ENCODE data around the gene POFUT1.
"Not testable (repeated sequence)": the region's sequence is repeated elsewhere in the genome, so short reads cannot be mapped to it uniquely, and the experiment has no call there.

POFUT1 gene

GRCh38 chr20:32236819-32237218, 29.1 kb downstream of the POFUT1 start:
- DNase-seq = no peak

DNA sequence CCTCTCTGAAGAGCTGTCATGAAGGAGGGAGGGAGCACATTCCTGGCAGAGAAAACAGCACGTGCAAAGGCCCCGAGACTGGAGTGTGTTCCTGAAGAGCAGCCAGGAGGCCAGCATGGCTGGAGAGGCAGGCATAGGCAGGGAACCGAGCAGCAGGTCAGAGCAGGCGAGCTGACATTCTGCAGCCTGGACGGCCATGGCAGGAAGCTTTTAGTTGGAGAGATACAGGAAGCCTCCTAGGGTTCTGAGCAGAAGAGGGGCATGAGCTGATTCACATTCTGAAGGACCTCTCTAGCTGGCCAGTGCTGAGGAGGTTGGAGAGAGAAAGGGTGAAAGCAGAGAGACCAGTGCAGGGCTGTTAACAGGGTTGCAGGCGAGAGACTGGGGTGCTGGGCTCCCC, 29.7 kb downstream of the POFUT1 start:
- DNase-seq = no peak

- no peak for DNase-seq
These were observed 31.1 kb downstream of the POFUT1 start for GRCh38 chr20:32238483-32239425.

GRCh38 chr20:32240205-32240604, 32.5 kb downstream of the POFUT1 start:
- DNase-seq = no peak

GRCh38 chr20:32241807-32242206, 34.1 kb downstream of the POFUT1 start:
- no peak for DNase-seq

DNA sequence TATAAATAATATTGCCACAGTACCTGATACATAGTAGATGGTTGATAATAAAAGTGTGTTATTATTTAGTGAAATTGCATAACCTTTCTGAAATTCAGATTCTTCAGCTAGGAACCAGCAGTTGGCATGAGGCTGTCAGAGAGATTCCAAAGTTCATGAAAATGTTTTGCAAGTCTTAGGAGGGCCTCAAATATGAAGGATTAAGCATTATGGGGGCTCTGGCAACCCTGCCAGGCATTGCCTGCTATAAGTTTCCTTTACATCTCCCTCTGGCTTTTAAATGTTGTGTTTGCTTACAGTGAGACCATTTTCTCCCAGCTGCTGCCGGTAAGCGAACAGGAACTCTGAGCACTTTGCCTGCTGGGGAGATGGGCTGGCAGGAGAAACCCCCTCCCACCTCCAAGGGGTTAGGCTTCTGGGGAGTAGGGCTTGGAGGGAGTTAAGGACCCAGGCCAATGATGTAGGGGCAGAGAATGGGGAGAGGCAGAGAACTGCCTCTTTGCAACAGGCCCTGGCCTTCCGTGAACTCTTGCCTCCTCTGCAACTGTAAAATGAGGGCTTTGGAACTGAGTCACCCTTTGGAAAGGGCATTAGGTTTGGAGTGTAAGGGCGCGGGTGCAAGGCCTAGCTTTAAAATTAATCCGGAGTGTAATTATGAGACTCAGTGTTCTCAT, 36.6 kb downstream of the POFUT1 start:
- DNase-seq = no peak

DNA sequence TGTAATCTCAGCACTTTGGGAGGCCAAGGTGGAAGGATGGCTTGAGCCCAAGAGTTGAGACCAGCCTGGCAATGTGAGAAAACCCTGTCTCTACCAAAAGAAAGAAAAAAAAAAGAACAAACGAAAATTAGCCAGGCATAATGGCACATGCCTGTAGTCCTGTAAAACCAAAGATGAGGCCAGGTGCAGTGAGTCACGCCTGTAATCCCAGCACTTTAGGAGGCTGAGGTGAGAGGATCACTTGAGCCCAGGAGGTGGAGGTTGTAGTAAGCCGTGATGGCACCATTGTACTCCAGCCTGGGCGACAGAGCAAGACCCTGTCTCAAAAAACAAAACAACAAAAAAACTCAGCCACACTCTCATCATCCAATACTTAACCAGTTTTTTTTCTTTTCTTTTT, 37.3 kb downstream of the POFUT1 start:
- no peak for DNase-seq

DNA sequence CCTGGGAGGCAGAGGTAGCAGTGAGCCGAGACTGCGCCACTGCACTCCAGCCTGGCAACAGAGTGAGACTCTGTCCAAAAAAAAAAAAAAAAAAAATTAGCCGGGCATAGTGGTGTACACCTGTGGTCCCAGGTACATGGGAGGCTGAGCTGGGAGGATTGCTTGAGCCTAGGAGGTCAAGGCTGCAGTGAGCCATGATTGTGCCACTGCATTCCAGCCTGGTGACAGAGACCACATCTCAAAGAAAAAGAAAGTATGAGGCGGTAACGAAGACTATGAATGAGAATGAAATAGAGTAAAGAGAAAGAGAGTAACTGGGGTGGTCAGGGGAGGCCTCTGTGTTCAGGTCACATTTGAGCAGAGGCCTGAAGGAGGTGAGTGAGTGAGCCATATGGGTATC, 38.5 kb downstream of the POFUT1 start:
- DNase-seq = not testable (repeated sequence)

- no peak for DNase-seq
These were observed 40.4 kb downstream of the POFUT1 start for GRCh38 chr20:32248043-32248442.

GRCh38 chr20:32249030-32249738, 41.5 kb downstream of the POFUT1 start:
- DNase-seq = peak; percentile 44

DNA sequence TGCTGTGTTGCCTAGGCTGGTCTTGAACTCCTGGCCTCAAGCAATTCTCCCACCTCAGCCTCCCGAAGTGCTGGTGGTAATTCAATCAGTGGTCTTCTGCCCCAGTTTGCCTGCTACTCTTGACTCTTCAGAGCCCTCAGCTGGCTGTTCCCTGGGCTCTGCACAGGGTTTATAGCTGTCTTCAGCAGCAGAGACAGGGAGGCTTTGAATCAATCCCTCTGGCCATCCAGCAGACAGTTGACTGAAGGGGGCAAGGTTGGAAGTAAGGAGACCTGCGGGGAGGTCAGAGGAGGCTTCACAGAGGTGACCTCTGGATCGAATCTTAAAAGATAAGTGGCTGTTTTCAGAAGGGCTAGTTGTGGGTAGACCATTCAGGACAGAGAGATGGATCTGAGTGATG, 43.8 kb downstream of the POFUT1 start:
- DNase-seq = no peak

GRCh38 chr20:32252189-32252588, 44.5 kb downstream of the POFUT1 start:
- DNase-seq = no peak

GRCh38 chr20:32260973-32261372, 53.3 kb downstream of the POFUT1 start:
- DNase-seq = not testable (repeated sequence)

- no peak for DNase-seq
These were observed 54.0 kb downstream of the POFUT1 start for GRCh38 chr20:32261644-32262043.

- DNase-seq = no peak
These were observed 55.8 kb downstream of the POFUT1 start for GRCh38 chr20:32263398-32263954.

GRCh38 chr20:32271620-32272019, 63.9 kb downstream of the POFUT1 start:
- no peak for DNase-seq

DNA sequence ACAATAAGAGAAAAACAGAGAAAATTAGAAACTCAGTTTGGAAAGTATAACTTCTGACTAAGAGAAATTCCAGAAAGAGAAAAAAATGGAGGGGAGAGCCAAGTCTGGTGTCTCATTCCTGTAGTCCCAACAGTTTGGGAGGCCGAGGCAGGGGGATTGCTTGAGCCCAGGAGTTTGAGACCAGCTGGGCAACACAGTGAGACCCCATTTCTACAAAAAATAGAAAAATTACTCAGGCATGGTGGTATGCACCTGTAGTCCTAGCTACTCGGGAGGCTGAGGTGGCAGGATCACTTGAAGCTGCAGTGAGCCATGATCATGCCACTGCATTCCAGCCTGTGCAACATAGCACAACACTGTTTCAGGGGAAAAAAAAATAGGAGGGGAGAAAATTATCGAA, 66.7 kb downstream of the POFUT1 start:
- no peak for DNase-seq

GRCh38 chr20:32275163-32275562, 67.5 kb downstream of the POFUT1 start:
- DNase-seq = not testable (repeated sequence)

DNA sequence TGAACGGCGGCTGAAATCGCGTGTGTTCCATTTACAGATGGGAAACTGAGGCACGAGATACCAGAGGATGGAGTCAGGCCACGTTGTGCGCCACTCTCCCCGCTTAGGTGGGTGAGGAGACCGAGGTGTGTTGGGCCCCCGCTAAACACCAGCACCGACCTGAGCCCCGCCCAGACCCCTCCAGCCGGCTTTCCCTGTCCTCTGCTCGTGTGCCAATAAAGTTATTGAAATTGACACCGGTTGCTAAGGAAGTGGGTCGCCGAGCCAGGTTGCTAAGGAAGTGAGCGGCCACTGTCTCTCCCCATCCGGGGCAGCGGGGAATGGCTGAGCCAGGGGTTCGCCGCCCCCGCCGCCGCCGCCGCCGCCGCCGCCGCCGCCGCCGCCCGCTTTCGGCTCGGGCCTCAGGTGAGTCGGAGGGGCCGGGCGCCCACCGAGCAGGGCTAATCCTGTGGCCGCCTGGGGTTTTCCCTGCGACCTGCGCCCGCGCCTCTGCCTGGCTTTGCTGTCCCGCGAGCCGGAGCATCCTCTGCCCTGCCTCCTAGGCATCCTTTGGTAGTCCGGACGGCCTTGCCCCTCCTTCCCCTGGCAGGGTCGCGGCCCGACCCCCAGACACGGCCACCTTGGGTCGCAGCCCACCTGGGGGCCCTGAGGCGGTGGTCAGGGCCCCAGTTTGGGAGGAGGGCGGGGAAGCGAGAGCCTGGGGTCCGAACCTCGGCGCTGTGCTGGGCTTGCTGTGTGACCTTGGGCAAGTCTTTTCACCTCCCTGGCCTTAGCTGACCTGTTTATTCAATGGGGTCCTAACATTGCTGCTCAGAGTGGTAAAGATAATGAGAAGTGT, 69.9 kb downstream of the POFUT1 start, which contains the start of gene KIF3B:
Gene KIF3B, plus strand, starts transcription at position 291 of the 838 bp plus-strand sequence. CDS start 32,127 bp downstream, outside the sequence.
- peak; percentile 20 for DNase-seq

DNA sequence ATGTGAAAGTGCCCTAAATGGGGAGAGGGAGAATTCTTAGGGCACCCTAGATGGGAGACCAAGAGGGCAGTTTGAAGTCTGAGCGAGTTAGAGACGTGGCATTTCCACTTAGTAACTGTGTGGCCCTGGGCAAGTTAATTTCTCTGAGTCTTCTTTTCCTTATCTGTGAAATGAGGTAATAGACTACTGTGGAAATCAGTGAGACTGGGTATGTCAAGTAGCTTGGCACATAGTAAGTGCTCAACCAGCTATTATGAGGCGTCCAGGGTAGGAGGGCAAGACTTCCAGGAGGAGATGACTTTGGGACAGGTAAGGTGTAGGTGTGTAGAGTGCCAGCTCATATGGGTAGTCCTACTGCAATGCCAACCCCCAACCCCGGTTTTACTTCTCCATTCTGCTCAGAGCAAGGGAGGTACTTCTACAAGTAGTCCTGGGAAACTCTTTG, 70.5 kb downstream of the POFUT1 start:
- DNase-seq = no peak

DNA sequence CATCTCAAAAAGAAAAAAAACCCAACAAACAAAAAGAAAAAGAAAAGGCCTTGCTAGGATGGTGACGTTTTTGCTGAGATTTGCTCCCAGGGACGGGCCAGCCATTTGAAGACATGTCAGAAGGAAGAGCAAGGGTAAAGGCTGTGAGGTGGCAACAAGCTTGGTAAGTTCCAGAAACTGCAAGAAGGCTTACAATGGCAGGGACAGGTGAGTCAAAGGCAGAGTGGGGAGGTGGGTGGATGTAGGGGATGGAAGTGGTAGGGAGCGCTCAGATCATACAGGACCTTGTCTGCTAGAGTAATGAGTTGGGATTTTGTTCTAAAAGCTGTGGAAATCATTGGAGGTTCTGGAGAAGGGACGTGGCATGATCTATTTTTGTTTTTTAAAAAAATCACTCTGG, 74.0 kb downstream of the POFUT1 start:
- no peak for DNase-seq

GRCh38 chr20:32282461-32282860, 74.8 kb downstream of the POFUT1 start:
- no peak for DNase-seq

Data from SIG-M5 (cell line).